Frontal cortex (tissue), 4 donors: ENCODE measurements around the gene EEF1B2. TPM values are rescaled to one million over a fixed set of nuclear protein-coding genes. Genes with fewer than 3 reads are reported as not detected.
"Not testable (repeated sequence)": the region's sequence is repeated elsewhere in the genome, so short reads cannot be mapped to it uniquely, and the experiment has no call there.

ENCODE experiments used
- DNase-seq, 2 donors: peaks; one replicate each; pipeline ENCODE4 v3.0.0; 2012; ENCODE audit warnings: low spot score in 2 of 2
- FAIRE-seq: peaks from 2 replicates; lab custom pipeline; 2012; peaks lifted over from hg19 to GRCh38; lab: Jason Lieb, UNC
- total RNA-seq: library from RNA; depleted of rRNA; stranded (reverse); fragments of >200 nt; gene quantifications from one replicate; pipeline ENCODE4 v1.2.3, GENCODE V29; 2014
- donor health status: control.
- donor health status: control.
- donor health status: control.

The EEF1B2 gene
- total RNA-seq, 1 donor from 2014 or later, result 669 TPM

- no peak for FAIRE-seq
These were observed 3.7 kb downstream of the EEF1B2 start for GRCh38 chr2:206163251-206163880.

GRCh38 chr2:206164261-206164862 lies 4.7 kb downstream of the EEF1B2 start:
- FAIRE-seq (peak; percentile 90), DNase-seq (peak; percentile 33 to 36)

More at GRCh38 chr2:206163251-206163880, 3.7 kb downstream of the EEF1B2 start:
- no peak for DNase-seq

GRCh38 chr2:206168230-206168629 lies 8.5 kb downstream of the EEF1B2 start:
- DNase-seq, FAIRE-seq: not testable (repeated sequence)

- DNase-seq, FAIRE-seq: not testable (repeated sequence)
These were observed 12.1 kb downstream of the EEF1B2 start for GRCh38 chr2:206171624-206172397.

- FAIRE-seq (no peak), DNase-seq (no peak)
These were observed 13.5 kb downstream of the EEF1B2 start for GRCh38 chr2:206173147-206173546.

- FAIRE-seq (no peak), DNase-seq (no peak)
These were observed 16.4 kb downstream of the EEF1B2 start for GRCh38 chr2:206176121-206176520.

- DNase-seq (no peak), FAIRE-seq (no peak)
These were observed 17.2 kb downstream of the EEF1B2 start for GRCh38 chr2:206176901-206177300.

- FAIRE-seq, result not testable (repeated sequence)
These were observed 21.8 kb downstream of the EEF1B2 start for GRCh38 chr2:206181526-206181925.

GRCh38 chr2:206189691-206190090 lies 30.0 kb downstream of the EEF1B2 start:
- DNase-seq (no peak), FAIRE-seq (no peak)

More at GRCh38 chr2:206181526-206181925, 21.8 kb downstream of the EEF1B2 start:
- DNase-seq, result not testable (repeated sequence)

GRCh38 chr2:206190111-206190510 lies 30.4 kb downstream of the EEF1B2 start:
- DNase-seq, result no peak
- no peak for FAIRE-seq

GRCh38 chr2:206190689-206191088 lies 31.0 kb downstream of the EEF1B2 start:
- DNase-seq, result no peak
- FAIRE-seq, result no peak

GRCh38 chr2:206192157-206192556 lies 32.5 kb downstream of the EEF1B2 start:
- peak; percentile 83 for FAIRE-seq
- DNase-seq, result no peak

- FAIRE-seq (no peak), DNase-seq (no peak)
These were observed 34.1 kb downstream of the EEF1B2 start for GRCh38 chr2:206193671-206194357.

GRCh38 chr2:206198677-206199076 lies 39.0 kb downstream of the EEF1B2 start:
- FAIRE-seq, result no peak

GRCh38 chr2:206201075-206201848 lies 41.6 kb downstream of the EEF1B2 start:
- no peak for DNase-seq
- no peak for FAIRE-seq

More at GRCh38 chr2:206198677-206199076, 39.0 kb downstream of the EEF1B2 start:
- no peak for DNase-seq

- DNase-seq (no peak), FAIRE-seq (no peak)
These were observed 42.8 kb downstream of the EEF1B2 start for GRCh38 chr2:206202446-206202845.

GRCh38 chr2:206203331-206203730 lies 43.6 kb downstream of the EEF1B2 start:
- DNase-seq (no peak), FAIRE-seq (no peak)

GRCh38 chr2:206204710-206205109 lies 45.0 kb downstream of the EEF1B2 start:
- FAIRE-seq (no peak), DNase-seq (no peak)

- not testable (repeated sequence) for DNase-seq, FAIRE-seq
These were observed 47.6 kb downstream of the EEF1B2 start for GRCh38 chr2:206207316-206207715.
